Colonic mucosa (tissue), 4 donors: ENCODE data around the gene DNAJC15. TPM values are rescaled to one million over a fixed set of nuclear protein-coding genes. Genes with fewer than 3 reads are reported as not detected.
"Not testable (repeated sequence)": the region's sequence is repeated elsewhere in the genome, so short reads cannot be mapped to it uniquely, and the experiment has no call there.

Source experiments
- DNase-seq: peaks from one replicate; pipeline ENCODE4 v3.0.0-alpha.2; 2020
- H3K27ac ChIP-seq: fragments of 200-600 bp; one replicate; pipeline ENCODE4 v1.8.0; 2021
- H3K27me3 ChIP-seq: fragments of 200-600 bp; one replicate; pipeline ENCODE4 v1.8.0; 2021
- H3K36me3 ChIP-seq: fragments of 200-600 bp; one replicate; pipeline ENCODE4 v1.8.0; 2021
- H3K4me1 ChIP-seq: fragments of 200-600 bp; one replicate; pipeline ENCODE4 v1.8.0; 2021; ENCODE audit warnings: mild to moderate bottlenecking
- H3K4me3 ChIP-seq: fragments of 200-600 bp; one replicate; pipeline ENCODE4 v1.8.0; 2021
- H3K9ac ChIP-seq, 2 donors: one replicate each; pipeline ENCODE4 v1.7.0; 2013; ENCODE audit warnings: control low read depth in 2 of 2, low read depth in 2 of 2, low read length in 2 of 2
- H3K9me3 ChIP-seq: fragments of 200-600 bp; one replicate; pipeline ENCODE4 v1.8.0; 2021
- CTCF ChIP-seq: fragments of 200-600 bp; IDR thresholded peaks from one replicate; pipeline ENCODE4 v1.8.0; 2022; ENCODE audit warnings: antibody characterized with exemption, mild to moderate bottlenecking
- intact Hi-C: fragments of 100-400 bp; cut with DNase I; formaldehyde crosslinking; loops from one replicate; pipeline ENCODE4 v1.14.1; 2022
- total RNA-seq, 2 donors: library from RNA; stranded (reverse); fragmentation: NEBNext Ultra II Directional in 1 of 2; extraction: Animal tissue kit (Norgen Biotek cat#: 25700) in 1 of 2; gene quantifications; one replicate each; pipeline ENCODE4 v1.2.1, GENCODE V29; 2021
- donor health status: healthy.
- donor health status: DM: no; HTN: no; CAD: no.
- donor health status: DM: no; HTN: no; CAD: no.

Gene DNAJC15
- total RNA-seq, 2 donors from 2014 or later = 6.6 to 14.6 TPM

GRCh38 chr13:43044720-43045301, 21.4 kb downstream of the DNAJC15 start:
- no peak for DNase-seq
- Histone ChIP-seq H3K9me3 (no peaks in the 10 kb centered on the region), H3K4me1 (peaks cover 6% of the 10 kb centered on the region), H3K4me3 (no peak overlapping the region), H3K27ac (peak overlapping the region; percentile 79), H3K9ac (peak overlapping the region; percentile 5 to 54), H3K27me3 (no peaks in the 10 kb centered on the region), H3K36me3 (no peaks in the 10 kb centered on the region)
- intact Hi-C loops = no loop called here
- TF ChIP-seq CTCF = no peak

- H3K4me1 ChIP-seq, intact Hi-C loops, H3K4me3 ChIP-seq, H3K27me3 ChIP-seq, H3K9me3 ChIP-seq, H3K36me3 ChIP-seq: not testable (repeated sequence)
- peak; percentile 91 for DNase-seq
- peak overlapping the region; percentile 79 for H3K27ac ChIP-seq
- peak overlapping the region; percentile 5 to 54 for H3K9ac ChIP-seq
Observed at GRCh38 chr13:43045302-43045773, 22.0 kb downstream of the DNAJC15 start.

- no peaks in the 10 kb centered on the region for H3K36me3 ChIP-seq
- H3K4me3 ChIP-seq = no peak overlapping the region
- H3K9ac ChIP-seq = peak overlapping the region in 1 of 2 donors; percentile 19
- no peaks in the 10 kb centered on the region for H3K27me3 ChIP-seq
- intact Hi-C loops = no loop called here
- DNase-seq = peak; percentile 53
- no peak for TF ChIP-seq CTCF
- no peaks in the 10 kb centered on the region for H3K9me3 ChIP-seq
- H3K4me1 ChIP-seq = peaks cover 10% of the 10 kb centered on the region
- peak overlapping the region; percentile 79 for H3K27ac ChIP-seq
Observed at GRCh38 chr13:43046259-43046658, 22.9 kb downstream of the DNAJC15 start.

- no peaks in the 10 kb centered on the region for H3K9me3 ChIP-seq
- no peaks in the 10 kb centered on the region for H3K27me3 ChIP-seq
- H3K36me3 ChIP-seq = no peaks in the 10 kb centered on the region
- intact Hi-C loops = no loop called here
- no peak for TF ChIP-seq CTCF
- peak overlapping the region; percentile 34 for H3K4me3 ChIP-seq
- H3K4me1 ChIP-seq = peaks cover under 1% of the 10 kb centered on the region
- H3K9ac ChIP-seq = peak overlapping the region in 1 of 2 donors; percentile 84
- peak overlapping the region; percentile 82 for H3K27ac ChIP-seq
- peak; percentile 52 for DNase-seq
Observed at GRCh38 chr13:43054803-43055802, 31.7 kb downstream of the DNAJC15 start.

- intact Hi-C loops = no loop called here
- Histone ChIP-seq H3K4me3 (no peak overlapping the region), H3K36me3 (no peaks in the 10 kb centered on the region), H3K4me1 (no peaks in the 10 kb centered on the region), H3K9me3 (no peaks in the 10 kb centered on the region), H3K27me3 (no peaks in the 10 kb centered on the region), H3K9ac (peak overlapping the region in 1 of 2 donors; percentile 28), H3K27ac (peak overlapping the region; percentile 65)
- DNase-seq = no peak
- TF ChIP-seq CTCF = no peak
Observed at GRCh38 chr13:43057653-43058317, 34.4 kb downstream of the DNAJC15 start.
